T-helper 22 cell (primary cell): ENCODE measurements around the gene BCL11B.

Source experiments
- DNase-seq: peaks from one replicate; pipeline ENCODE4 v3.0.0-alpha.2; 2020; ENCODE audit warnings: low read depth

BCL11B gene

DNA sequence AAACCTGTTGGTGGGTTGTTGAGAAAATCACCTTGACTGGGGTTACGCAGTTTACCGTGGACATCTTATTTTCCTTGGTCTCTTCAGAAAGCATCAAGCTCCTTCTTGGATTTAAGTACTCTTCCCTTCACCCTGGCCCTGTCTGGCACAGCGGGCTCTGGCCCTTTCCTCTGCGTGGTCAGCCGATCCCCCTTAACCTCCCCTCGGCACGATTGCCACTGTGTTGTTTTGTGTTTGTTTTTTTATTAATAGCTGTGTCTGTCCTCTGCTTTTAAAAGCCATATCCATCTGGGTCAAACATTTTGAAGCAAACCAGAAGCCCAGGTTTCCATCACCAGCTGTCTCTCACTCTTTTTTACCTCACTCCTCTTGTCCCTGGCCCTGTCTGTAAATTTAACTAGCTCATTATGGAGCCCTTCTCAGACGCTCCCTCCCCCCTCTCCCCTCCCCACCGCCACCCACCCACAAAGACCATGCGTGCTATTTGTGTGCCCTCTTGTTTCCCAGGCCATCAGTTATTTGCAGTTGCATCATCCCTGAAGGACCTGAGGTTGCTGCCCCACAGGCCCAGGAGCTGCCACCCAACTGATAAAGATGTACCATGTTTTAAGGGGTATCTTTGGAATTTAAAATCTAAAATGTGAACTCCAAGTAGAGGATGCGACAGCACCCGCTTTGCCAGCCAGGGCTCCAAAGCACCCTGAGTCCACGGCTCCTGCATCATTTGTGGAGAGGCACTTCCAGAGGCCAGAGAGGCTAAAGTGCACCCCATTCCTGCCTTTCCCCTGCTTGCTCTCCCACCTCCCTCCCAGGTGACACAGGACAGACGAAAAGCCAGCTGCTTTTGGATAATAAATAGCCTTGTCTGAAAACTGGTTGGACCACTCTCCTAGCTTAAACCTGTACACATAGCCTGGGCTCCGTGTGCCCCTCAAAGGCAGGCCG, 3.9 kb downstream of the BCL11B start:
- no peak for DNase-seq

GRCh38 chr14:99267381-99267780, 4.6 kb downstream of the BCL11B start:
- DNase-seq: no peak

GRCh38 chr14:99266181-99267178, 5.5 kb downstream of the BCL11B start:
- peak; percentile 75 for DNase-seq

GRCh38 chr14:99265571-99265970, 6.4 kb downstream of the BCL11B start:
- DNase-seq: no peak

DNA sequence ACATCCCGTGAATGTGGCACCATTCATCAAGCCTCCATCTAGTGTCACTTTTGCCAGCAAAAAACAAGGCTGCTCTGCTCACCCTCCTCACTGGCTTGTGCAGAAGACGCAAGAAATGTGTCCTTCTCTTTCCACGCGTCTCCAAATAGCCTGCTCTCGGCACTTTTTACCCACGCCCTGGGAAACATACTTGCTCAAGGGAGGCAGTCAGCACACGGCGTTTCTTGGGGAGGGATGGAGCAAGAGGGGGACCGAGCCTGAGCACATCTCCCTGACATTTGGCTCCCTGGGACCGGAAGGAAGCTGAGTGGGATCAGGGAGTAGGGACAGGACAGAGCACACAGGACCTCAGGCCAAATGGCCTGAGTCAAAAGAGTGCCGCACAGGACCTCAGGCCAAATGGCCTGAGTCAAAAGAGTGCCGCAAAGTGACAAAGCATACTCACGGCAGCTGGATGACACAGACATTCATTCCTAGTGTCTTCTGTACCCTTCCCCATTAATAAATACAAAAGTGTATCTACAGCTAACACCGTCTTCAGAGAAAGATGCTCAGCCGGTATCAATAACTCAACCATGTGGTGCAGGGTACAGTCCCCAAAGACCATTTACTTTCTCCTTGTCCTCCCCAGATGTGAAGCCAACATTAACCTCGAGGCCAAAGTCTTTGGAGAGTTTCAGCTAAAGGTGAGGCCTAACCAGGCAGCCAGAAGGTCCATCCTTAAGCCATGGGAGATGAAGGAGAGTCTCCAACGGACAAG, 7.1 kb downstream of the BCL11B start:
- no peak for DNase-seq

- no peak for DNase-seq
Observed at GRCh38 chr14:99263564-99264330, 8.2 kb downstream of the BCL11B start.

GRCh38 chr14:99262977-99263448, 9.0 kb downstream of the BCL11B start:
- DNase-seq: no peak

DNA sequence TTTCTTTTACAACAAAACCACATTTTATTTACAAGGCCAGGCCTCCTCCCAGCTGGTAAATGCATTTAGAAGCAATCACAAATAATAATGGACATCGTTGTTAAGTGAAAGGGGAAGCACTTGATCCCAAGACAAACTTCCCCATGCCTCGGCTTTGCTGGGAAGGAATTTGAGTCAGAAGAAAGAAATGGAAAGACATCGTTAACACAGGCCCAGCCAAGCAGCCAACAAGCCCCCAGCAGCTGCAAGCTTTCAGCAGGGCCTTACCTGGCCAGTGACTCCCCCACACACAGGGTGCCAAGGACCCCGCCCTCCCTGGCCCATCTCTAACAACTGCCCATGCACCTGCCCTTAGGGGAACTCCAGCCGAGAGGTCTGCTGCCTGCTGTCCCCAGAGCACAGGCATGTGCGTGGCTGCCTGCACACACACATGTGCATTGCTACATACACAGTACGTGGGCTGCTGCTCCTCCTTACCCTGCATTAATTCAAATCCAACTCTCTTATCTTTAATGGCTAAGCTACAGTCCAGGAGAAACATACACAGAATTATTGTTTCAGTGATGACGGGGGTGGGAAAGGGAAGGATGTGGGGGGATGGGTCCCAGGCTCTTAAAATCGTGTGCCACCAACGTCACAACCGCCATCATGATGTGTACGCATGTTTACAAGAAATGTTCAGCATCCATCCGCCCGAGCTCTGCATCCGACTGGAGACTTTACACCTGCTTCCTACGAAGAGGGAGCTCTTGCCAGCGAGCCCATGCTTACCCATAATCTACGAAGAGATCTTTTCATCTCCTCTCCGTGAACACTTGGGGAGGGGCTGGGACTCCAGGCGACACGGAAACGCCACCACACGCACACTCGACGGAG, 9.8 kb downstream of the BCL11B start:
- DNase-seq: peak; percentile 90

DNA sequence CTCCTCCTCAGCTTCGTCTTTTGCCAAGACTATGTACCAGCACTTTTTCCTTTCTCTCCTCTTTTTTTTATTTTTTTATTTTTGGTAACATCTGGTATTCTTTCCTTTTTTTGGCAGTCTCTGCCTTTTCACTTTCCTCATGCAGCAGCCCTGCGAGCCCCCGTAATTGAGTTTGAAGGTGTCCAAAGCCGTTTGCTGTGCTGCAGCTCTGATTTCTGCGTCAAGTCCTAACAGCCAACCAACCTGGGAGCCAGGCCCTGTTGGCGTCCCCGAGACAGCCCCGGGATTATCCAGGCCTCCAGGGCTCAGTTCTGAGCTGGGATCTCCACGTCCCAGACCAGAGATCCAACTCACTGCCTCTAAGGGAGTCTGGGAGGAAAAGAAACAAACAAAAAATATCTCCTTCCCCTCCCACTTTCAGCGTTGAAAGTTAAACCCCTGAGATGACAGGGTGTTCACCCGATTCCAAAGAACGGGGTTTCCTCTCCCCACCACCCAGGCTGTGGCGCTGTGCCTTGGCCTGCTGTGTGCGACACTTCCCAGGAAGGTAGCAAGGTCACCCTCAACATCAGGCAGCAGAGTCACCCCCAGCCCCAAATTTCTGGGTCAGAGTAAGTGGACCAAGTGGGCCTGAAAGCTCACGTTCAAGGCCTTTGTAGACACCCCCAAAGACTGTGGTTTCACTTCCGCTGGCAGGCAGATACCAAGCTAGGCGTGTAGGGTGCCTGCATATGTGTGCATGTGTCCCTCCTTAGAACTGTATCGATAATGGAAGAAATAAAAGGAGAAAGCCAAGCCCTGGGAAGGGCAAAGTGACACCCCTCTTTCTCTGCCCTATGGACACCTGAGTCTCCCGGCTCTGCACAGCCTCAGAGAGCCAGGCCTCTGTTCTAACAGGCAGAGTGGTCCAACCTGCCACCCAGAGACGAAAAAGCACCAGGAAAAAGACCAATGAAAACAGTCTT, 11.1 kb downstream of the BCL11B start:
- peak; percentile 55 for DNase-seq

GRCh38 chr14:99260116-99260515, 11.9 kb downstream of the BCL11B start:
- DNase-seq: no peak

DNA sequence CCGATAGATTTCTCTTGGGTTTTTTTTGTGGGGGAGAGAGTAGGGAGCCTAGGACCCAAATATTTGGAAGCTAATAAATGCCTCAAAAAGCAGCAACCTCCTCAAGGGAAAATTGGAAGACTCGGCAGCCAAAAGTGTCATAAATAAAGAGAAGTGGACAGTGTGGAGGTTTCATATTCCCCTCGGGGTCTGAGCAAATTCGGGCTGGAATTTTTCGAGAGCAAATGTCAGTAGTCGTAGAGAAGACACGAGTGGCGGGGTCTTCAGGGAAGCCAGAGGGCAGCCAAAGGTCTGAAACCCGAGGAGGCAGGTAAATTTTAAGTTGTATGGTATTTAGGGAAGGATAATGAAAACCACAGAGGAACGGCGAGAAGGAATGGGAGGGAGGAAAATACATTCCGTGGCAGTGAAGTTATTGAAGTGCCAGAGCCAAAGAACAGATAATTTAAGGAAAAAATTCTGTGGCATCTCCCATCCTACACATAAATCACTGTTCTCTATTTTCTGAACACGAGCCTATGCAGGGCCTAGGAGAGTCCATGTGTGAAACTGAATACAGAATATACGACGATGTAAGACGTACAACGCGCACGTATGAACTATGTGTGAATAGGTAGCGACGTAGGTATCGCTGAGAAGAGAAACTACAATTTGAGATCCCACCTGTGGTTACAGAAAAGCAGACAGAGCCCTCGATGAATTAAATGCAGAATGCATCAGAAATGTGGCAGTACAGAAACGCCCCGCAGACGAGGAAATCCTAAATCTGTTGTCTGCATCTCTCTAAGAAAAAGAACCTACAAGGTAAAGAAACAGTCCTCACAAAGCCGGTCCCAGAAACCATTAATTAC, 12.9 kb downstream of the BCL11B start:
- peak; percentile 58 for DNase-seq

GRCh38 chr14:99258341-99258861, 13.6 kb downstream of the BCL11B start:
- no peak for DNase-seq

DNA sequence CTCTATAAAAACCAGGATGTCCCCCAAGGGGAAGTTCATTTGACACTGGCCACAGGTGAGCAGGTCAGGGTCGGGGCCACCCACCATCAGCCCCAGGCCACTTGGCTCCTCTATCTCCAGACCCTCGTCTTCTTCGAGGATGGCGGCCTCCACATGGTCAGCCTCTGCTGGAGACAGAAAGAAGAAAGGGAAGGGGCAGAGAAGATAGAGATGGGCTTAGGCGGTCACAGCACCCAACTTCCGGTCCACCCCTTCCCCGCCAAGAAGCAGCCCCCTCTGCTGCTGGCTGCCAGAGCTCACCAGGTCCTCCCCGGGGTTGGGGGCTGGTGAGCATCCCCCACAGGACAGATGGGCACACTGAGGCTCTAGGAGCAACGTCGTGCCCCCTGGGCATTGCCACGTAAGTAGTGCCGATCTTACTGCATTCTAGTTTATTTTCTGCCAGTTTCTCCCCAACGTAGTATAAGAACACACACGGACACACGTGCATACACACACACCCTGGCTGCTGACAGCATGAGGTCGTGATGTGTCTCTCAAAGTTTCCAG, 14.2 kb downstream of the BCL11B start:
- DNase-seq: no peak

GRCh38 chr14:99257122-99257672, 14.8 kb downstream of the BCL11B start:
- DNase-seq: no peak

- no peak for DNase-seq
Observed at GRCh38 chr14:99256483-99256874, 15.5 kb downstream of the BCL11B start.

- no peak for DNase-seq
Observed at GRCh38 chr14:99255621-99256482, 16.1 kb downstream of the BCL11B start.
